NT2/D1 (cell line): ENCODE results near the gene GBX2.

Experiments
- DNase-seq: peaks from one replicate; pipeline ENCODE4 v3.0.0-alpha.2; 2011; ENCODE audit warnings: low read depth, low spot score
- H3K27me3 ChIP-seq: 2 replicates; pipeline ENCODE4 v1.6.0; 2011; ENCODE audit warnings: mild to moderate bottlenecking; ENCODE audit not compliant: insufficient read length, insufficient read depth
- H3K36me3 ChIP-seq: 2 replicates; pipeline ENCODE4 v1.6.1; 2011; ENCODE audit warnings: mild to moderate bottlenecking, low read length, mixed read lengths; ENCODE audit not compliant: insufficient read depth, insufficient read length
- H3K4me1 ChIP-seq: 2 replicates; pipeline ENCODE4 v1.5.1; 2011; ENCODE audit not compliant: insufficient read depth, insufficient read length
- H3K4me3 ChIP-seq: 2 replicates; pipeline ENCODE4 v1.5.1; 2011; ENCODE audit warnings: low read depth; ENCODE audit not compliant: insufficient read length
- H3K9ac ChIP-seq: 2 replicates; pipeline ENCODE4 v1.6.0; 2011; ENCODE audit warnings: low read depth; ENCODE audit not compliant: insufficient read length
- H3K9me3 ChIP-seq: 2 replicates; pipeline ENCODE4 v1.5.1; 2011; ENCODE audit warnings: mild to moderate bottlenecking, low read length; ENCODE audit not compliant: insufficient read depth
- SUZ12 ChIP-seq: IDR thresholded peaks from 2 replicates; pipeline ENCODE4 v1.6.1; 2011; ENCODE audit not compliant: insufficient read length, insufficient read depth; ENCODE audit errors: extremely low read depth
- YY1 ChIP-seq: IDR thresholded peaks from 2 replicates; pipeline ENCODE4 v1.6.1; 2011; ENCODE audit not compliant: insufficient read length, insufficient read depth
- ZNF274 ChIP-seq: IDR thresholded peaks from 2 replicates; pipeline ENCODE4 v1.6.1; 2011; ENCODE audit warnings: mild to moderate bottlenecking, low read depth, low read length

GBX2 gene

DNA sequence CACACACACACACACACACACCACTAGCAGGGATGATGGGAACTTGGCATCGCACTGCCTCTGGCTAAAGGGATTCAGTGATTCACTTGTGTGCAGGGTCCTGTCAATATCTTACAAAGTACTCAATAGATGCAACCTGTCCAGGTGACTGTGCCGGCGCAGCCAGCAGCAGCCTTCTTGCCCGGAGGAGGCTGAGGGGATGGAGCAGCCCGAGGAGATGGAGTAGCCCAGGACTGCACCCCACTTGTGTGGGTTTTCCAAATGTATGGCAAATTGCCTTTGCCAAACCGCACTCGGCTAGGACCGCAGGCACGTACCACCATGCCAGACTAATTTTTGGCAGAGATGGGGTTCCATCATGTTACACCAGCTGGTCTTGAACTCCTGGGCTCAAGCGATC, 31.1 kb downstream of the GBX2 start:
- no peak overlapping the region for H3K4me3 ChIP-seq
- no peaks in the 10 kb centered on the region for H3K4me1 ChIP-seq
- peaks cover 5% of the 10 kb centered on the region for H3K27me3 ChIP-seq
- DNase-seq = no peak
- no peak overlapping the region for H3K9ac ChIP-seq
- no peaks in the 10 kb centered on the region for H3K36me3 ChIP-seq
- no peaks in the 10 kb centered on the region for H3K9me3 ChIP-seq
- no peak for TF ChIP-seq ZNF274
- TF ChIP-seq SUZ12 = no peak
- TF ChIP-seq YY1 = no peak

DNA sequence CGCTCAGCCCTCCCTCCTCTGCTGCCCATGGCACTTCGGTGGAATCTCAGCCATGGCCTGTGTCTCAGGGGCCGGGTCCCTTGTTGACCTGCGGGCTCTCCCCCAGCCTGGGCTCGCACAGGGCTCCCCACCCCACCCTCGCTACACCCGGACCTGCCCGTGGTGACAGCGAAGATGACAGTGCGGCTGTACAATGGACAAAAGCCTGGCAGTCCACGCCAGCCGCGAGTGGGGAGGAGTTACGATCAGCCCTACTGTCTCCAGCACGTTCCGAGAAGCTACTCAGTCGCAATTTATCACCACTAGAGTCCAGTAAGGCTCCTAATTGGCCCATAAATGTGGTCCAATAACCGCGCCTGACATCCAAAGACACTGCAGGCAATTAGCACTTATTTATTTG, 31.6 kb downstream of the GBX2 start:
- Histone ChIP-seq H3K4me3 (no peak overlapping the region), H3K27me3 (peaks cover 4% of the 10 kb centered on the region), H3K9me3 (no peaks in the 10 kb centered on the region), H3K4me1 (no peaks in the 10 kb centered on the region), H3K9ac (peak overlapping the region; percentile 25), H3K36me3 (no peaks in the 10 kb centered on the region)
- DNase-seq = no peak
- no peak for TF ChIP-seq YY1
- no peak for TF ChIP-seq SUZ12
- no peak for TF ChIP-seq ZNF274

DNA sequence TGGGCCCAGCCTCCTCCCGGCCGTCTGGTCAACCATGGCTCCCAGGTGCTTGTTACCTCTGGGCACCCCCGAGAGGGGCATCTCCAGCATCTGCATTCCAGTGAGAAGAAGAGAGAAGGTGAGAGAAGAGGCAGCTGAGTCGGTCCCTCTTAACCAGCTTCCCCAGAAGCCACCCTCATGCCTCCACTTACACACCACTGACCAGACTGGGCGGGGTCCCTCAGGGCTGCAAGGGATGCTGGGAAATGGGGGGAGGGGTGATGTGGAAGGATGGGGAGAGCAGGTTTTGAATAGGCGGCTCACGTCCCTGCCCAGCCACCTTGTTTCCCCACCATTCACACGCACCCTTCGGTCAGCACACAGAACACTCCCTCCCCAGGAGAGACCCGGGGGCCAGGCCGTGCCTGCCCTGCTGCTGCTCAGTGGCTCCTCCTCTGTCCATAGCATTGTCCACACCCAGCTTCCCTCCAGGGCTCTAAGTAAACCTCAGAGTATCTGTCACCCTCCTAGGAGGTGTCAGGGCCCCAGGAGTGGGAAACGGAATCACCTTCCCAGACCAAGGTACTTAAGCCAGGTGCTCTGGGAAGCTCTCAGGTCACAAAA, 34.7 kb downstream of the GBX2 start:
- Histone ChIP-seq H3K36me3 (no peaks in the 10 kb centered on the region), H3K4me3 (no peak overlapping the region), H3K9ac (no peak overlapping the region), H3K9me3 (no peaks in the 10 kb centered on the region), H3K4me1 (peaks cover 5% of the 10 kb centered on the region), H3K27me3 (no peaks in the 10 kb centered on the region)
- TF ChIP-seq ZNF274 (no peak), YY1 (no peak), SUZ12 (no peak)
- DNase-seq = no peak

DNA sequence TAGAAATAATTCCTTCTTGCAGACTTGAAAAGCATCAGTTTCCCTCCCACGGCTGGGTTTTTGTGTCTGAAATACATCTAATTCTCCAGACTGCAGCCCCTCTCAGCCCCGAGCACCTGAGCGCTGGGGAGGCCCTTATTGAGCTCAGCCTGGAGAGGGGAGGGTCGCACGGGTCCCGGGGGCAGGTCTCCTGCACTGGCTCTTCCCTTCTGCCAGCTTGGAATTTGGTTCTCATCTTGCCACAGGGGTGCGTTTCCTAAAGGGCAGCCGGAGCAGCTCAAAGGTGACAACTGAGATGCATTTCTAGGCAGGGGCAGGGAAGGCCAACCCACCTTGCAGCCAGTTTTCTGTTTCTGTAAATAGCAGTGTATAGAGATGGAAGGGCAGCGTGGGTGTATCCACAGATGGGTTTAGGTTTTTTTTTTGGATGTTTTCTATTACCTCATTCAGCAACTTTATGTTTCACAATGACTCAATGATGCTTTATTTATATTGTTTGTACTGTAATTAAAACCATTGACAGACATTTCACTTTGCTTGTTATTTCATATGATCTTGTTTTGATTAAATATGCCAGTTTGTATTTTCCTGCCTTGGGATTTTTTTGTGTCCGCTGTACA, 37.0 kb downstream of the GBX2 start:
- H3K27me3 ChIP-seq = no peaks in the 10 kb centered on the region
- no peak overlapping the region for H3K9ac ChIP-seq
- TF ChIP-seq YY1 = no peak
- TF ChIP-seq SUZ12 = no peak
- TF ChIP-seq ZNF274 = no peak
- H3K36me3 ChIP-seq = no peaks in the 10 kb centered on the region
- no peak overlapping the region for H3K4me3 ChIP-seq
- H3K4me1 ChIP-seq = peaks cover 11% of the 10 kb centered on the region
- no peaks in the 10 kb centered on the region for H3K9me3 ChIP-seq
- no peak for DNase-seq

DNA sequence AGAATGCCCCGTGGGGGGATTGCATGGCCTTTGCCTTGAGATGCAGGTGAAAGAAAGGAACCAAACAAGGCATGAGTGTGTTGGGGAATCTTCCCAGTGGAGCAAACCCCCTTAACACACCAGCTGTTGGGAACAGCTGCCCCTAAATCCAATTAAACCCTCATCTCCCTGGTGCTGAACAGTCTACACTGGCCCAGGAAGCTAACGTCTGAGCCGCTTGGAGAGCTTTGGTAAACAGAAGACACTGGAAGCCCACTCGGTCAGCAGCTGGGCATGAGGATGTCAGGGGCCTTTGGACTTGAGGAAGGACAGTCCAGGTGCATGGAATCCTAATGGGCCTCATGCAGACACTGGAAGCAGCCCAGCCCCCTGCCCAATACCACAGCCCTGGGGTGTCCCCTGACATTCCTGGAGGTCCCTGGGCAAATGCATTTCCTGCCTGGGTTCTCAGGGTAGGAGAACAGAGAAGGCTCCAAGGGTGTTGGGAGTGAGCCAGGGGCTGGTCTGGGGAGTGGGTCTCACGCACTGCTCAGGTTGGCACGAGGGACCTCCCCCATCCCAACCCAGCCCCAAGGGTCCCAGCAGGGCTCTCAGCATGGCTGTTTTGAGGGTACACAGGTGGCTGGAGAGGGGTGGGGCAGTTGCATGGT, 37.7 kb downstream of the GBX2 start:
- DNase-seq = no peak
- H3K4me1 ChIP-seq = peaks cover 11% of the 10 kb centered on the region
- no peaks in the 10 kb centered on the region for H3K27me3 ChIP-seq
- no peaks in the 10 kb centered on the region for H3K9me3 ChIP-seq
- no peak overlapping the region for H3K4me3 ChIP-seq
- no peak for TF ChIP-seq ZNF274
- no peak for TF ChIP-seq YY1
- no peak for TF ChIP-seq SUZ12
- H3K9ac ChIP-seq = no peak overlapping the region
- H3K36me3 ChIP-seq = peaks cover 3% of the 10 kb centered on the region

DNA sequence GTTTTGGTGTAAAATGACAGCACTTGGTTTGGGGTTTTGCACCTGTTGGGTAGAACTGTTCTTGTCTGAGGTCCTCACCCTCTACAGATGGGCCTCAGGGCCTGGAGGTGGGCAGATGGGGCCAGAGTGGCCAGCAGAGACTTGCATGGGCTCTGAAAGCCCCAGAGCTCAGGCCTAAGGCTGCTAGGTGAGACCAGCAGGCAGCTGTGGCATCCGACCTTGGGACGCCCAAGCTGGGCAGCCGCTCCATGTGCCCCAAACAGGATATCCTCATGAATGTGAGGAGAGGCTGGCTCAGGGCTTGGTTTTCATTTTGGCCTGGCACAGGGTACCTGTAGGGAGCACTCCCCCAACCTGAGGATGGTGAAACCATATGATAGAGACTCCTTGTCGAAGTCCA, 38.3 kb downstream of the GBX2 start:
- H3K36me3 ChIP-seq = peaks cover 4% of the 10 kb centered on the region
- no peaks in the 10 kb centered on the region for H3K9me3 ChIP-seq
- no peak for DNase-seq
- TF ChIP-seq ZNF274 (no peak), YY1 (no peak), SUZ12 (no peak)
- no peaks in the 10 kb centered on the region for H3K27me3 ChIP-seq
- no peak overlapping the region for H3K9ac ChIP-seq
- H3K4me1 ChIP-seq = peaks cover 11% of the 10 kb centered on the region
- no peak overlapping the region for H3K4me3 ChIP-seq

DNA sequence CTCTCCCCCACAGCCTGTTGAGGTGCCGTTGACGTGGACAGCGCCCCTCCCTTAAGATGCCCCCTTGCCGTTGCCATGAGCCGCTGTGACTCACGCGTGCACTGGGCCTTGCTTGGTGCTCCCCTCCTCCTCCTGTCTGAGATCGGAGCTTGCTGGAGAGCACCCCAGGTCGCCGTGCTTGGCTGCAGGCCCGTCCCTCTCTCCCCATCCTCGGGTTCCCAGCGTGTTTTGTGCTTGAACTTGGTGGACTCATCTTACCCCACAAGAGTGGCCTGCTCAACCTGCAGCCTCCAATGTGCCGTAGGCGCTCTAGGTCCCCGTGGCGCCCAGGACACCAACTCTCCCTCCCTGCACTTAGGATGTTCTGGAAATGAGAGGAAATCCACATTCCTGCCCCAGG, 39.9 kb downstream of the GBX2 start:
- H3K9ac ChIP-seq = no peak overlapping the region
- no peaks in the 10 kb centered on the region for H3K27me3 ChIP-seq
- peaks cover 10% of the 10 kb centered on the region for H3K36me3 ChIP-seq
- peaks cover 11% of the 10 kb centered on the region for H3K4me1 ChIP-seq
- TF ChIP-seq SUZ12 = no peak
- no peak for TF ChIP-seq ZNF274
- no peak for TF ChIP-seq YY1
- DNase-seq = no peak
- no peak overlapping the region for H3K4me3 ChIP-seq
- H3K9me3 ChIP-seq = no peaks in the 10 kb centered on the region
